Stimulated activated CD4-positive, alpha-beta T cell treated with anti-CD3 and anti-CD28 coated beads, Interleukin-4, amount 100 ng/mL, for 1 hour (primary cell): ENCODE measurements around the gene BRINP1.
"Not testable (repeated sequence)": the region's sequence is repeated elsewhere in the genome, so short reads cannot be mapped to it uniquely, and the experiment has no call there.

Experiments used
- DNase-seq: peaks from one replicate; pipeline ENCODE4 v3.0.0-alpha.2; 2020

Gene BRINP1

GRCh38 chr9:119184265-119184936, 184.8 kb downstream of the BRINP1 start:
- no peak for DNase-seq

- no peak for DNase-seq
Observed at GRCh38 chr9:119181561-119181960, 187.7 kb downstream of the BRINP1 start.

GRCh38 chr9:119180897-119181296, 188.3 kb downstream of the BRINP1 start:
- DNase-seq, result no peak

- no peak for DNase-seq
Observed at GRCh38 chr9:119179701-119180100, 189.5 kb downstream of the BRINP1 start.

- no peak for DNase-seq
Observed at GRCh38 chr9:119177196-119177595, 192.0 kb downstream of the BRINP1 start.

- DNase-seq, result no peak
Observed at GRCh38 chr9:119175581-119175980, 193.7 kb downstream of the BRINP1 start.

- DNase-seq, result not testable (repeated sequence)
Observed at GRCh38 chr9:119169222-119169621, 200.0 kb downstream of the BRINP1 start.

GRCh38 chr9:119167876-119168275, 201.4 kb downstream of the BRINP1 start:
- no peak for DNase-seq

GRCh38 chr9:119167267-119167666, 202.0 kb downstream of the BRINP1 start:
- no peak for DNase-seq

- no peak for DNase-seq
Observed at GRCh38 chr9:119166096-119166495, 203.1 kb downstream of the BRINP1 start.

- no peak for DNase-seq
Observed at GRCh38 chr9:119165131-119165530, 204.1 kb downstream of the BRINP1 start.

GRCh38 chr9:119164716-119165115, 204.5 kb downstream of the BRINP1 start:
- DNase-seq, result no peak

- DNase-seq, result no peak
Observed at GRCh38 chr9:119160551-119160950, 208.7 kb downstream of the BRINP1 start.

GRCh38 chr9:119159386-119159785, 209.8 kb downstream of the BRINP1 start:
- no peak for DNase-seq

- DNase-seq, result no peak
Observed at GRCh38 chr9:119157196-119157595, 212.0 kb downstream of the BRINP1 start.

GRCh38 chr9:119156354-119156753, 212.9 kb downstream of the BRINP1 start:
- DNase-seq, result no peak

- DNase-seq, result no peak
Observed at GRCh38 chr9:119154527-119154926, 214.7 kb downstream of the BRINP1 start.

- DNase-seq, result no peak
Observed at GRCh38 chr9:119153402-119153801, 215.8 kb downstream of the BRINP1 start.

- no peak for DNase-seq
Observed at GRCh38 chr9:119148855-119149254, 220.4 kb downstream of the BRINP1 start.

GRCh38 chr9:119137479-119137878, 231.8 kb downstream of the BRINP1 start:
- no peak for DNase-seq

GRCh38 chr9:119126040-119126439, 243.2 kb downstream of the BRINP1 start:
- no peak for DNase-seq

- DNase-seq, result no peak
Observed at GRCh38 chr9:119121899-119122298, 247.3 kb downstream of the BRINP1 start.

- no peak for DNase-seq
Observed at GRCh38 chr9:119117409-119117808, 251.8 kb downstream of the BRINP1 start.
